Neuronal stem cell (in vitro differentiated cells): ENCODE data around the gene CC2D2A.

Experiments used
- DNase-seq: peaks from one replicate; pipeline ENCODE4 v3.0.0-alpha.2; 2013; ENCODE audit warnings: low spot score
- H2AFZ ChIP-seq: one replicate; pipeline ENCODE4 v1.6.1; 2013; ENCODE audit warnings: mild to moderate bottlenecking, low read length, inconsistent platforms
- H2AK5ac ChIP-seq: 2 replicates; pipeline ENCODE4 v1.6.1; 2013; ENCODE audit warnings: low read depth, mild to moderate bottlenecking, inconsistent platforms, low read length, moderate library complexity, mixed read lengths
- H2BK120ac ChIP-seq: 2 replicates; pipeline ENCODE4 v1.6.1; 2013; ENCODE audit warnings: low read depth, mild to moderate bottlenecking, inconsistent platforms, low read length, moderate library complexity, mixed read lengths
- H2BK12ac ChIP-seq: one replicate; pipeline ENCODE4 v1.6.1; 2013; ENCODE audit warnings: low read length, inconsistent platforms
- H2BK15ac ChIP-seq: 2 replicates; pipeline ENCODE4 v1.6.1; 2013; ENCODE audit warnings: mild to moderate bottlenecking, low read length, inconsistent platforms, mixed read lengths
- H2BK5ac ChIP-seq: one replicate; pipeline ENCODE4 v1.6.1; 2013; ENCODE audit warnings: inconsistent platforms, mild to moderate bottlenecking, low read length, moderate library complexity
- H3K14ac ChIP-seq: one replicate; pipeline ENCODE4 v1.6.1; 2013; ENCODE audit warnings: low read length, inconsistent platforms
- H3K18ac ChIP-seq: 2 replicates; pipeline ENCODE4 v1.6.1; 2013; ENCODE audit warnings: low read length, inconsistent platforms
- H3K23ac ChIP-seq: 2 replicates; pipeline ENCODE4 v1.6.1; 2013; ENCODE audit warnings: low read depth, mild to moderate bottlenecking, mixed read lengths, low read length, inconsistent platforms; ENCODE audit not compliant: poor library complexity
- H3K27ac ChIP-seq: replicated peaks from 3 replicates; pipeline ENCODE4 v1.5.1; 2013; ENCODE audit warnings: low read length, inconsistent platforms
- H3K27me3 ChIP-seq, 3 experiments: 2 replicates each; pipeline ENCODE4 v1.6.1; 2013; ENCODE audit warnings: low read length in 3 of 3, mild to moderate bottlenecking in 2 of 3, inconsistent platforms in 1 of 3, low read depth in 1 of 3, mixed read lengths in 1 of 3, moderate library complexity in 1 of 3; ENCODE audit not compliant: control insufficient read depth in 3 of 3, insufficient read depth in 3 of 3
- H3K36me3 ChIP-seq, 2 donors: replicated peaks in 1 of 2; 2 replicates each; pipeline ENCODE4 v1.6.1; 2013; ENCODE audit warnings: low read length in 2 of 2; ENCODE audit not compliant: control insufficient read depth in 2 of 2, insufficient read depth in 2 of 2
- H3K4ac ChIP-seq: 2 replicates; pipeline ENCODE4 v1.6.1; 2013; ENCODE audit warnings: inconsistent platforms, mild to moderate bottlenecking, low read length, moderate library complexity
- H3K4me1 ChIP-seq, 2 donors: 1 replicate in 1 of 2; 2 replicates in 1 of 2; pipeline ENCODE4 v1.6.1; 2013; ENCODE audit warnings: low read length in 2 of 2, low read depth in 1 of 2; ENCODE audit not compliant: control insufficient read depth in 2 of 2, insufficient read depth in 1 of 2
- H3K4me2 ChIP-seq: one replicate; pipeline ENCODE4 v1.6.1; 2013; ENCODE audit warnings: mild to moderate bottlenecking, low read length, inconsistent platforms; ENCODE audit not compliant: insufficient read depth, poor library complexity, severe bottlenecking
- H3K4me3 ChIP-seq, 2 donors: 2 replicates each; pipeline ENCODE4 v1.5.1; 2013; ENCODE audit warnings: low read length in 2 of 2, mild to moderate bottlenecking in 2 of 2, inconsistent platforms in 1 of 2, moderate library complexity in 1 of 2
- H3K79me1 ChIP-seq: one replicate; pipeline ENCODE4 v1.6.1; 2013; ENCODE audit warnings: low read depth, mild to moderate bottlenecking, inconsistent platforms, low read length, moderate library complexity
- H3K9ac ChIP-seq: one replicate; pipeline ENCODE4 v1.6.1; 2013; ENCODE audit warnings: mild to moderate bottlenecking, low read depth, low read length, inconsistent platforms; ENCODE audit not compliant: poor library complexity
- H3K9me3 ChIP-seq, 2 donors: replicated peaks in 1 of 2; 2 replicates each; pipeline versions ENCODE3 to v1.6.1; 2013; ENCODE audit warnings: low read length in 2 of 2, mild to moderate bottlenecking in 2 of 2, inconsistent platforms in 1 of 2, low read depth in 1 of 2, mixed read lengths in 1 of 2, moderate library complexity in 1 of 2; ENCODE audit not compliant: control insufficient read depth in 2 of 2, insufficient read depth in 1 of 2
- H4K8ac ChIP-seq: one replicate; pipeline ENCODE4 v1.6.1; 2013; ENCODE audit warnings: low read depth, mild to moderate bottlenecking, inconsistent platforms, low read length, moderate library complexity
- H4K91ac ChIP-seq: one replicate; pipeline ENCODE4 v1.6.1; 2013; ENCODE audit warnings: low read length, low read depth, mild to moderate bottlenecking, inconsistent platforms; ENCODE audit not compliant: poor library complexity
- WGBS, 2 donors: extraction: QIAGEN DNeasy Blood & Tissue Kit; methylation state at CpG; one replicate each; pipeline ENCODE4 v1.1.7; 2013; ENCODE audit warnings: missing lambda C conversion rate in 2 of 2, mixed read lengths in 1 of 2; ENCODE audit not compliant: insufficient read length in 2 of 2, insufficient replicate concordance in 1 of 2; ENCODE audit errors: extremely low coverage in 2 of 2; 5-methylcytosine and 5-hydroxymethylcytosine counted together

CC2D2A gene

GRCh38 chr4:15427161-15427560 is 42.5 kb upstream of the CC2D2A start:
- H3K27ac ChIP-seq, result no peak overlapping the region

GRCh38 chr4:15427701-15428100 is 42.0 kb upstream of the CC2D2A start, which contains the start of gene C1QTNF7:
Gene C1QTNF7 (plus strand): TSS chr4:15428033. CDS start chr4:15435744, 7,711 bp downstream.
- Histone ChIP-seq H4K8ac (no peak within 1 kb of the TSS), H3K4me3 (no peak within 1 kb of the TSS), H3K18ac (no peak within 1 kb of the TSS), H3K4ac (no peak within 1 kb of the TSS), H3K27me3 (no peaks in the 10 kb centered on the region), H2AFZ (no peak within 1 kb of the TSS), H3K79me1 (no peaks in the 10 kb centered on the region), H3K9me3 (no peaks in the 10 kb centered on the region), H3K4me2 (no peak within 1 kb of the TSS), H3K23ac (no peak within 1 kb of the TSS), H3K14ac (no peak within 1 kb of the TSS), H2BK15ac (no peak within 1 kb of the TSS), H3K27ac (no peak within 1 kb of the TSS), H2AK5ac (no peak within 1 kb of the TSS), H2BK120ac (no peak within 1 kb of the TSS), H3K4me1 (no peaks in the 10 kb centered on the region), H3K36me3 (no peaks in the 10 kb centered on the region), H2BK12ac (no peak within 1 kb of the TSS), H4K91ac (no peak within 1 kb of the TSS), H2BK5ac (no peak within 1 kb of the TSS), H3K9ac (no peak within 1 kb of the TSS)
- DNase-seq, result no peak
- WGBS, 2 donors, result no CpG with 5 or more reads among the region's 3 CpGs

More at GRCh38 chr4:15427161-15427560, 42.5 kb upstream of the CC2D2A start:
- Histone ChIP-seq H3K9ac (no peak overlapping the region), H3K79me1 (no peaks in the 10 kb centered on the region), H3K18ac (no peak overlapping the region), H4K91ac (no peak overlapping the region), H2BK15ac (no peak overlapping the region), H3K23ac (no peak overlapping the region), H4K8ac (no peak overlapping the region), H2BK120ac (no peak overlapping the region), H3K27me3 (no peaks in the 10 kb centered on the region), H2BK5ac (no peak overlapping the region), H2AK5ac (no peak overlapping the region), H3K14ac (no peak overlapping the region), H3K4me1 (no peaks in the 10 kb centered on the region), H3K36me3 (no peaks in the 10 kb centered on the region), H3K9me3 (no peaks in the 10 kb centered on the region), H3K4me2 (no peak overlapping the region), H2AFZ (no peak overlapping the region), H3K4me3 (no peak overlapping the region), H3K4ac (no peak overlapping the region), H2BK12ac (no peak overlapping the region)
- WGBS, 2 donors, result no CpG with 5 or more reads among the region's 2 CpGs
- no peak for DNase-seq

GRCh38 chr4:15428611-15429010 is 41.1 kb upstream of the CC2D2A start:
- Histone ChIP-seq H2BK5ac (no peak overlapping the region), H3K9ac (no peak overlapping the region), H4K8ac (no peak overlapping the region), H3K9me3 (no peaks in the 10 kb centered on the region), H2AK5ac (no peak overlapping the region), H2BK120ac (no peak overlapping the region), H3K27ac (no peak overlapping the region), H3K79me1 (no peaks in the 10 kb centered on the region), H3K4ac (no peak overlapping the region), H3K36me3 (no peaks in the 10 kb centered on the region), H3K27me3 (no peaks in the 10 kb centered on the region), H2BK15ac (no peak overlapping the region), H3K4me1 (no peaks in the 10 kb centered on the region), H3K18ac (no peak overlapping the region), H3K4me3 (no peak overlapping the region), H2BK12ac (no peak overlapping the region), H3K23ac (no peak overlapping the region), H4K91ac (no peak overlapping the region), H3K4me2 (no peak overlapping the region), H3K14ac (no peak overlapping the region), H2AFZ (no peak overlapping the region)
- no CpG with 5 or more reads among the region's 1 CpG for WGBS, 2 donors
- DNase-seq, result no peak

GRCh38 chr4:15434091-15434490 is 35.6 kb upstream of the CC2D2A start:
- H2AFZ ChIP-seq, result no peak overlapping the region
- no peak overlapping the region for H3K4ac ChIP-seq
- no peak overlapping the region for H2BK5ac ChIP-seq
- H3K27ac ChIP-seq, result no peak overlapping the region
- no peaks in the 10 kb centered on the region for H3K9me3 ChIP-seq
- no peak overlapping the region for H2BK15ac ChIP-seq
- H3K4me1 ChIP-seq, result no peaks in the 10 kb centered on the region
- no peak overlapping the region for H3K14ac ChIP-seq
- no peaks in the 10 kb centered on the region for H3K36me3 ChIP-seq
- H3K79me1 ChIP-seq, result no peaks in the 10 kb centered on the region
- H3K4me2 ChIP-seq, result no peak overlapping the region
- H2BK12ac ChIP-seq, result no peak overlapping the region
- no peak overlapping the region for H3K23ac ChIP-seq
- H3K18ac ChIP-seq, result no peak overlapping the region
- H3K27me3 ChIP-seq, result no peaks in the 10 kb centered on the region
- no peak overlapping the region for H4K8ac ChIP-seq
- no CpG with 5 or more reads among the region's 2 CpGs for WGBS, 2 donors
- H4K91ac ChIP-seq, result no peak overlapping the region
- no peak overlapping the region for H3K9ac ChIP-seq
- DNase-seq, result no peak
- H3K4me3 ChIP-seq, result no peak overlapping the region
- no peak overlapping the region for H2BK120ac ChIP-seq
- H2AK5ac ChIP-seq, result no peak overlapping the region
